Heart left ventricle (tissue), 16 donors: ENCODE data around the gene BOC. TPM values are rescaled to one million over a fixed set of nuclear protein-coding genes. Genes with fewer than 3 reads are reported as not detected.

Source experiments
- ATAC-seq, 4 donors: fragments of 200-7000 bp; cut with Tn5 transposase; one replicate each; pipeline ENCODE4 v1.9.1; 2020 to 2022; ENCODE audit warnings: moderate library complexity in 4 of 4, mild to moderate bottlenecking in 3 of 4, moderate number of reproducible peaks in 1 of 4
- DNase-seq, 5 donors: peaks; one replicate each; pipeline ENCODE4 v3.0.0-alpha.2; 2020
- H3K27ac ChIP-seq, 12 donors: fragments of 200-600 bp; sonication (generic) in 4 of 12; one replicate each; pipeline versions ENCODE4 v1.5.0 to v1.8.0; 2016 to 2022; ENCODE audit warnings: mild to moderate bottlenecking in 2 of 12
- H3K27me3 ChIP-seq, 9 donors: fragments of 200-600 bp; sonication (generic) in 2 of 9; one replicate each; pipeline versions ENCODE4 v1.5.1 to v1.8.0; 2016 to 2022; ENCODE audit warnings: mild to moderate bottlenecking in 3 of 9
- H3K36me3 ChIP-seq, 9 donors: fragments of 200-600 bp; sonication (generic) in 2 of 9; one replicate each; pipeline versions ENCODE4 v1.5.0 to v1.8.0; 2018 to 2022; ENCODE audit warnings: mild to moderate bottlenecking in 2 of 9
- H3K4me1 ChIP-seq, 12 donors: fragments of 200-600 bp; sonication (generic) in 4 of 12; one replicate each; pipeline versions ENCODE4 v1.5.0 to v1.8.0; 2016 to 2022; ENCODE audit warnings: mild to moderate bottlenecking in 3 of 12
- H3K4me3 ChIP-seq, 12 donors: fragments of 200-600 bp; sonication (generic) in 4 of 12; one replicate each; pipeline versions ENCODE4 v1.5.0 to v1.8.0; 2017 to 2022; ENCODE audit warnings: mild to moderate bottlenecking in 9 of 12, moderate library complexity in 4 of 12
- H3K9me3 ChIP-seq, 12 donors: fragments of 200-600 bp; sonication (generic) in 4 of 12; one replicate each; pipeline versions ENCODE4 v1.5.0 to v1.8.0; 2016 to 2022; ENCODE audit warnings: mild to moderate bottlenecking in 1 of 12
- POLR2A ChIP-seq, 2 donors: fragments of 450-650 bp; IDR thresholded peaks; one replicate each; pipeline ENCODE4 v1.6.1; 2017; ENCODE audit warnings: antibody characterized with exemption in 2 of 2, mild to moderate bottlenecking in 2 of 2, moderate library complexity in 2 of 2
- WGBS, 4 donors: extraction: QIAGEN DNeasy Blood & Tissue Kit in 2 of 4; methylation state at CpG; one replicate each; pipeline versions ENCODE4 v1.1.5 to v1.1.7; 2013 to 2018; 5-methylcytosine and 5-hydroxymethylcytosine counted together
- intact Hi-C, 10 donors: fragments of 100-400 bp; cut with DNase I; formaldehyde crosslinking; loops; one replicate each; pipeline versions ENCODE4 v1.11.1 to v1.14.2; 2022
- polyA plus RNA-seq, 2 donors: library from polyadenylated mRNA; stranded (reverse); fragments of 200-250 nt; gene quantifications; one replicate each; pipeline ENCODE4 v1.2.3, GENCODE V29; 2013
- total RNA-seq, 9 donors: library from RNA; depleted of rRNA in 2 of 9; stranded (reverse); fragments of >200 nt in 2 of 9; fragmentation: NEBNext Ultra II Directional in 3 of 9; extraction: Animal tissue kit (Norgen Biotek cat#: 25700) in 3 of 9; gene quantifications; one replicate each; pipeline versions ENCODE4 v1.1.0 to v1.2.4, GENCODE V29; 2016 to 2023
- TF ChIP-seq, protein P1 (sequence below), 12 donors: fragments of 200-600 bp; sonication (generic) in 4 of 12; IDR thresholded peaks; one replicate each; pipeline versions ENCODE4 v1.5.0 to v1.8.0; 2018 to 2022; ENCODE audit warnings: antibody characterized with exemption in 12 of 12, mild to moderate bottlenecking in 5 of 12
- donor health status: ischemic (EF 13 %, LVEDD 7.1; RV severe dilation, severe dysfunction).
- donor health status: healthy with polysubstance abuse.
- donor health status: DM: no; HTN: yes; CAD: no.
- donor health status: DM: no; HTN: no; CAD: no.
- donor health status: ischemic (EF 25% LVEDD 6.9; RV normal size, moderate dysfunction).
- donor health status: ischemic (EF 25% LVEDD 5.7; RV mildly dilated, moderate dysfunction).
- donor health status: healthy.
- donor health status: DM: yes; HTN: yes; CAD: no.
- donor health status: ischemic (EF 35%, LVEDD 5.7; RV mildly dilated, moderate dysfunction).
- donor health status: nonischemic (EF 11% LVEDD 7.7; RV severe dilation, severe dysfunction).
- donor health status: DM: yes; HTN: yes; CAD: no.
- donor health status: PGD.
- donor health status: ischemic (EF 29% LVEDD 5.4; RV normal size, mild dysfunction).
- donor health status: nonischemic (EF 23%, LVEDD 6.1; RV moderate dilation, normal function).

BOC gene
- total and polyA plus RNA-seq, 11 donors = 1.9 to 12.2 (median 4.4) TPM

DNA sequence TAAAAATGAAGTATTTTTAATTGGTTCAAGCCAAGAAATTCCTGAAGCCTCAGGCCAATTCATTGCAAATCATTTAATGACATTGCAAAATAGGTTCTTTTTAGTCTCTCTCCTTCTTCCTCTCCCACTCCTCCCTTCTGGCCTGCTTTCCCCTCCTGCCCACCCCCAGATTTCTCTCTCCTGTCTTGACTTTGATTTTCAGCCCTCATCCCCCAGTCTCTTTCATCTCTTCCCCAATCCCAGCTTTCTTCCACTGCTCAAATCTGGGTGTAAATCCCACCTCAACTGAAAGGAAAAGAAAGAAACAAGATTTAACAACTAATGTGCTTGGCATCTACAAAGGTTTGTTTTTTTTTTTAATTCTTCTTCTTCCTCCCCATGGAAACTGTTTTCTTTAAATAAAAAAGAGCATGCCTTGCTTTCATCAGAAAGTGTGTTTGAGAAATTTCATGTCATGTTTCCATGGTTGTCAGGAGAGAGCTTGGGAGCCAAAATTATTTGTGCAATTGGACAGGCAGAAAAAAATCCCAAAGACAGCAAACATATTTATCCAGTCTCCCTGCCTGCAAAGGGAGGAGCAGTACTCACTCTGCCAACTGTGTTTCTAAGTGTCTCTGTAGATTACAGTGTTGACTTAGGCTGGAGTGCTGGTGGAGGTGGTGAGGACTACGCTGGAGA, 50.4 kb downstream of the BOC start:
- intact Hi-C loops = no loop called here
- Histone ChIP-seq H3K27ac (peak overlapping the region in 10 of 12 donors; percentile 43 to 87 (median 60)), H3K4me1 (peaks cover 0 to 30% (median 5%) of the 10 kb centered on the region in 12 donors), H3K9me3 (no peaks in the 10 kb centered on the region), H3K36me3 (peaks cover 0 to 10% (median 0%) of the 10 kb centered on the region in 9 donors), H3K4me3 (no peak overlapping the region), H3K27me3 (no peaks in the 10 kb centered on the region)
- peak; percentile 68 to 92 (median 83) for ATAC-seq
- 50 to 81% (median 70%) methylated on average over 1 of the region's 1 CpG for WGBS, 4 donors
- no peak for DNase-seq
- TF ChIP-seq, protein P1, sequence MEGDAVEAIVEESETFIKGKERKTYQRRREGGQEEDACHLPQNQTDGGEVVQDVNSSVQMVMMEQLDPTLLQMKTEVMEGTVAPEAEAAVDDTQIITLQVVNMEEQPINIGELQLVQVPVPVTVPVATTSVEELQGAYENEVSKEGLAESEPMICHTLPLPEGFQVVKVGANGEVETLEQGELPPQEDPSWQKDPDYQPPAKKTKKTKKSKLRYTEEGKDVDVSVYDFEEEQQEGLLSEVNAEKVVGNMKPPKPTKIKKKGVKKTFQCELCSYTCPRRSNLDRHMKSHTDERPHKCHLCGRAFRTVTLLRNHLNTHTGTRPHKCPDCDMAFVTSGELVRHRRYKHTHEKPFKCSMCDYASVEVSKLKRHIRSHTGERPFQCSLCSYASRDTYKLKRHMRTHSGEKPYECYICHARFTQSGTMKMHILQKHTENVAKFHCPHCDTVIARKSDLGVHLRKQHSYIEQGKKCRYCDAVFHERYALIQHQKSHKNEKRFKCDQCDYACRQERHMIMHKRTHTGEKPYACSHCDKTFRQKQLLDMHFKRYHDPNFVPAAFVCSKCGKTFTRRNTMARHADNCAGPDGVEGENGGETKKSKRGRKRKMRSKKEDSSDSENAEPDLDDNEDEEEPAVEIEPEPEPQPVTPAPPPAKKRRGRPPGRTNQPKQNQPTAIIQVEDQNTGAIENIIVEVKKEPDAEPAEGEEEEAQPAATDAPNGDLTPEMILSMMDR (IDR thresholded peaks at IDR 0.05) = no peak
- TF ChIP-seq POLR2A (IDR thresholded peaks at IDR 0.05) = no peak

GRCh38 chr3:113262304-113262665, 50.9 kb downstream of the BOC start:
- Histone ChIP-seq H3K4me1 (peaks cover 0 to 30% (median 5%) of the 10 kb centered on the region in 12 donors), H3K9me3 (no peaks in the 10 kb centered on the region), H3K36me3 (peaks cover 0 to 10% (median 0%) of the 10 kb centered on the region in 9 donors), H3K4me3 (no peak overlapping the region), H3K27me3 (no peaks in the 10 kb centered on the region), H3K27ac (peak overlapping the region in 4 of 12 donors; percentile 25 to 87 (median 64))
- 63 to 85% (median 76%) methylated on average over 2 of the region's 2 CpGs for WGBS, 4 donors
- intact Hi-C loops = no loop called here
- TF ChIP-seq, protein P1 (IDR thresholded peaks at IDR 0.05) = no peak
- TF ChIP-seq POLR2A (IDR thresholded peaks at IDR 0.05) = no peak
- no peak for ATAC-seq
- no peak for DNase-seq

GRCh38 chr3:113263020-113263419, 51.7 kb downstream of the BOC start:
- no peak for DNase-seq
- no peak overlapping the region for H3K27ac ChIP-seq
- peak in 1 of 4 donors; percentile 41 for ATAC-seq
- H3K9me3 ChIP-seq = no peaks in the 10 kb centered on the region
- TF ChIP-seq, protein P1 (IDR thresholded peaks at IDR 0.05) = no peak
- no peak for TF ChIP-seq POLR2A (IDR thresholded peaks at IDR 0.05)
- no peak overlapping the region for H3K4me3 ChIP-seq
- 56 to 88% (median 69%) methylated on average over 2 of the region's 2 CpGs for WGBS, 4 donors
- peaks cover 0 to 10% (median 0%) of the 10 kb centered on the region in 9 donors for H3K36me3 ChIP-seq
- intact Hi-C loops = no loop called here
- H3K27me3 ChIP-seq = no peaks in the 10 kb centered on the region
- H3K4me1 ChIP-seq = peaks cover 0 to 30% (median 5%) of the 10 kb centered on the region in 12 donors

DNA sequence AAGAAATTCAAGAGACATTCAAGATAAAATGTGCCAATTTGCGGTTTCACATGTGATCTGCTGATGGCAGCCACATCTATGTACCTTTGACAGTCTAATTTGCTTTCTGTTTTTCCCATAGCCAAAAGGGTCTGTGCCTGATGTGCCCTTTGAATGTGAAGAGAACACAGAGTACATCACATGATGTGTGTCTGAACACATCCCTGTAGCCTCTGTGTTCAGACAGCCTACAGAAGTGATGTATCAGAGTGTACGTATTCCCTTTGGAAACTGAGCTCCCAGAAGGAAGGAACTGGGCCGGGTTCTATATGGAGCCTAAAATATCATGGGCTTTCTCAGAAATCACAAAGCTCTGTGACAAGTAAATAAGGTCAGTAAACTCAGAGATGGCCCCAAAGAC, 52.4 kb downstream of the BOC start:
- TF ChIP-seq POLR2A (IDR thresholded peaks at IDR 0.05) = no peak
- TF ChIP-seq, protein P1 (IDR thresholded peaks at IDR 0.05) = no peak
- 85 to 88% (median 86%) methylated on average over 3 of the region's 3 CpGs for WGBS, 4 donors
- H3K36me3 ChIP-seq = peaks cover 0 to 17% (median 0%) of the 10 kb centered on the region in 9 donors
- intact Hi-C loops = no loop called here
- H3K27me3 ChIP-seq = no peaks in the 10 kb centered on the region
- H3K4me3 ChIP-seq = no peak overlapping the region
- no peak overlapping the region for H3K27ac ChIP-seq
- H3K9me3 ChIP-seq = no peaks in the 10 kb centered on the region
- ATAC-seq (no peak), DNase-seq (no peak)
- H3K4me1 ChIP-seq = peaks cover 0 to 26% (median 4%) of the 10 kb centered on the region in 12 donors
